ENCODE measurements around the gene CASZ1. TPM values are rescaled to one million over a fixed set of nuclear protein-coding genes. Genes with fewer than 3 reads are reported as not detected.
A peak's percentile ranks its signal among the peaks of the same experiment; 100 is the strongest.

Gene CASZ1
- total and polyA plus RNA-seq, 2 donors from 2014 or later, result 10.1 to 33.0 TPM

DNA sequence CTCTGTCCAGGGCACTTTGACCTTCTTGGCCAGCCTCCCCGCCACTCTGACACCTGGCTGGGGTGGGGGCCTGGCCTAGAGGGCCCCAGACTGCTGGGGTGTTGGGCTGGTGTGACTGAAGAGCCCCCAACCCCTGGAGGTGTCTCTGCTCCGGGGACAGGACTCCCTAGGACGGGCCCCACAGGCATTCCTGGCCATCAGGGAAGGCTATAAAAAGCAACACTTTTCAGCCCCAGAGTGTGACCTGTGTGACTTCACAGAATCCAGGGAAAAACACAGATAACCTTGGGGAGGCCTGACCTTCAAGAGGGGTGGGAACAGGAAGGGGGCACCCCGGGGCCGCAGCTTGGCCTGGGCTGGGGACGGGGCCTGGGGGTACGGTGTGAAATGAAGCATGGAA, 24.0 kb upstream of the CASZ1 start:
- no peaks in the 10 kb centered on the region for H3K36me3 ChIP-seq (ENCODE audit: control insufficient read depth in 2 of 3, insufficient read depth in 3 of 3, low read length in 3 of 3)
- H3K9me3 ChIP-seq (ENCODE audit: control insufficient read depth in 2 of 3, insufficient read depth in 1 of 3, low read length in 3 of 3), result no peaks in the 10 kb centered on the region
- no peak overlapping the region for H3K4me3 ChIP-seq (ENCODE audit: low read length in 3 of 3)
- peak overlapping the region in 1 of 2 donors; percentile 28 for H3K27ac ChIP-seq (ENCODE audit: low read depth in 2 of 2, low read length in 2 of 2)
- no peaks in the 10 kb centered on the region for H3K27me3 ChIP-seq (ENCODE audit: control insufficient read depth, insufficient read depth, low read length)
- no peak overlapping the region for H3K9ac ChIP-seq (ENCODE audit: low read length in 3 of 3)
- intact Hi-C loops (cut with DNase I), result no loop called here
- TF ChIP-seq CTCF (IDR thresholded peaks at IDR 0.05; ENCODE audit: borderline replicate concordance, extremely low read depth, insufficient read depth), result no peak
- FAIRE-seq (no peak), DNase-seq (no peak)
- no peaks in the 10 kb centered on the region for H3K4me1 ChIP-seq (ENCODE audit: control insufficient read depth in 2 of 3, insufficient read depth in 2 of 3, low read depth in 1 of 3, low read length in 3 of 3)

DNA sequence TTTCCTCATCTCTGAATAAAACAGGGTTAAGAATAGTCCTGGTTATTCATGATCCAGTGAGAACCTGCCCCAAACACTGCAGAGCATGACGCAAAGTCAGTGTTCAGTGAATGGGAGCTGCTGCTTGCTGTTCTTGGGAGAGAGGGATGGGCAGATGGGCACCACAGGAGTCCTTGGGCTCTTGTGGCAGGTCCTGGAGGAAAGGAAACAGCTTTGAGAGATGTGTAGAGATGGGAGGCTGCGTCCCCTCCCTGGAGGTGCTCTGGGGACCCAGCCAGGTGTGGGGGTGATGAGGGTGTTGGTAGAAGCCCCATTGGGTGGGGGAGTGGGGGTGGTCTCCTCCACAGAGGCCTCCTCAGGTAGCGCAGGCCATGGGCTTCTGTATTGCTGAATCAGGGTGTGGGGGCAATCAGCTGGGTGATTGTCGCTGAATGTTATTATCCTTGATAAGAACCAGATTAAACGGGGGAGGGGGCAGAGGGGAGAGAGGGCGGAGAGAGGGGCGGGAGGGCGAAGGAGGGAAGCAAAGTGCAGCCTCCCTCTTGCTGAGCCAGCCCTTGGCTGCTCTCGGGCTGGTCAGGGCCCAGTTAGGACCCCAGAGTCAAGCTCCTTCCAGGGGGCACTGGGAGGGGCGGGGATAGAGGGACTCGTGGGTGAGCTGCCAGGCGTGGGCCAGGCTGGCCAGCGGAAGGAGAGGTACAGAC, 22.9 kb upstream of the CASZ1 start:
- no peaks in the 10 kb centered on the region for H3K27me3 ChIP-seq (ENCODE audit: control insufficient read depth, insufficient read depth, low read length)
- no peaks in the 10 kb centered on the region for H3K4me1 ChIP-seq (ENCODE audit: control insufficient read depth in 2 of 3, insufficient read depth in 2 of 3, low read depth in 1 of 3, low read length in 3 of 3)
- no peak overlapping the region for H3K27ac ChIP-seq (ENCODE audit: low read depth in 2 of 2, low read length in 2 of 2)
- DNase-seq (no peak), FAIRE-seq (no peak)
- no peaks in the 10 kb centered on the region for H3K9me3 ChIP-seq (ENCODE audit: control insufficient read depth in 2 of 3, insufficient read depth in 1 of 3, low read length in 3 of 3)
- no peaks in the 10 kb centered on the region for H3K36me3 ChIP-seq (ENCODE audit: control insufficient read depth in 2 of 3, insufficient read depth in 3 of 3, low read length in 3 of 3)
- no peak overlapping the region for H3K4me3 ChIP-seq (ENCODE audit: low read length in 3 of 3)
- H3K9ac ChIP-seq (ENCODE audit: low read length in 3 of 3), result no peak overlapping the region
- intact Hi-C loops (cut with DNase I), result no loop called here
- TF ChIP-seq CTCF (IDR thresholded peaks at IDR 0.05; ENCODE audit: borderline replicate concordance, extremely low read depth, insufficient read depth), result no peak

GRCh38 chr1:10818262-10819197, 22.1 kb upstream of the CASZ1 start:
- DNase-seq, result no peak
- Histone ChIP-seq H3K36me3 (ENCODE audit: control insufficient read depth in 2 of 3, insufficient read depth in 3 of 3, low read length in 3 of 3) (no peaks in the 10 kb centered on the region), H3K27ac (ENCODE audit: low read depth in 2 of 2, low read length in 2 of 2) (no peak overlapping the region), H3K4me1 (ENCODE audit: control insufficient read depth in 2 of 3, insufficient read depth in 2 of 3, low read depth in 1 of 3, low read length in 3 of 3) (no peaks in the 10 kb centered on the region), H3K4me3 (ENCODE audit: low read length in 3 of 3) (no peak overlapping the region), H3K27me3 (ENCODE audit: control insufficient read depth, insufficient read depth, low read length) (no peaks in the 10 kb centered on the region), H3K9ac (ENCODE audit: low read length in 3 of 3) (no peak overlapping the region), H3K9me3 (ENCODE audit: control insufficient read depth in 2 of 3, insufficient read depth in 1 of 3, low read length in 3 of 3) (no peaks in the 10 kb centered on the region)
- FAIRE-seq, result no peak
- TF ChIP-seq CTCF (IDR thresholded peaks at IDR 0.05; ENCODE audit: borderline replicate concordance, extremely low read depth, insufficient read depth), result no peak
- intact Hi-C loops (cut with DNase I), result no loop called here
